Liver (tissue), 3 donors: Measurements from ENCODE around the gene FAAH.

Source experiments
- ATF3 ChIP-seq: IDR thresholded peaks from 2 replicates; pipeline ENCODE4 v1.6.1; 2016; ENCODE audit warnings: antibody characterized with exemption
- CTCF ChIP-seq: fragments of 150-350 bp; IDR thresholded peaks from 2 replicates; pipeline ENCODE4 v1.5.1; 2017; ENCODE audit warnings: improper control_type of control experiment, low read depth, low read length; ENCODE audit not compliant: missing input control
- EGR1 ChIP-seq, 2 donors: IDR thresholded peaks; 2 replicates each; pipeline ENCODE4 v1.6.1; 2016 to 2018; ENCODE audit warnings: antibody characterized with exemption in 2 of 2, low read depth in 2 of 2
- FOXA1 ChIP-seq: IDR thresholded peaks from 2 replicates; pipeline ENCODE4 v1.6.1; 2016; ENCODE audit warnings: antibody characterized with exemption
- GABPA ChIP-seq, 2 donors: IDR thresholded peaks in 1 of 2; conservative IDR thresholded peaks in 1 of 2; 2 replicates each; pipeline ENCODE4 v1.6.1; 2016; ENCODE audit warnings: antibody characterized with exemption in 2 of 2, mild to moderate bottlenecking in 1 of 2, moderate library complexity in 1 of 2
- JUND ChIP-seq, 2 donors: IDR thresholded peaks; 2 replicates each; pipeline ENCODE4 v1.6.1; 2016; ENCODE audit warnings: antibody characterized with exemption in 2 of 2
- MAX ChIP-seq: IDR thresholded peaks from 2 replicates; pipeline ENCODE4 v1.6.1; 2016; ENCODE audit warnings: antibody characterized with exemption
- REST ChIP-seq: IDR thresholded peaks from 2 replicates; pipeline ENCODE4 v1.6.1; 2016; ENCODE audit warnings: antibody characterized with exemption, mild to moderate bottlenecking
- RXRA ChIP-seq, 2 donors: IDR thresholded peaks; 2 replicates each; pipeline ENCODE4 v1.6.1; 2017 to 2018; ENCODE audit warnings: antibody characterized with exemption in 2 of 2, mild to moderate bottlenecking in 1 of 2
- SP1 ChIP-seq: IDR thresholded peaks from 2 replicates; pipeline ENCODE4 v1.6.1; 2018; ENCODE audit warnings: antibody characterized with exemption, mild to moderate bottlenecking
- TAF1 ChIP-seq: conservative IDR thresholded peaks from 2 replicates; pipeline ENCODE4 v1.6.1; 2016; ENCODE audit warnings: antibody characterized with exemption, mild to moderate bottlenecking
- YY1 ChIP-seq: IDR thresholded peaks from 2 replicates; pipeline ENCODE4 v1.6.1; 2016; ENCODE audit warnings: antibody characterized with exemption, mild to moderate bottlenecking
- ZBTB33 ChIP-seq: IDR thresholded peaks from 2 replicates; pipeline ENCODE4 v1.6.1; 2016; ENCODE audit warnings: antibody characterized with exemption
- donor health status: healthy.
- donor health status: healthy.

- no peak for TF ChIP-seq FOXA1
- TF ChIP-seq CTCF, result no peak
- TF ChIP-seq REST, result no peak
- TF ChIP-seq MAX, result no peak
- peak in 1 of 2 donors; percentile 38 for TF ChIP-seq GABPA (IDR thresholded peaks at IDR 0.05 in 1 of 2, conservative IDR thresholded peaks at IDR 0.05 in 1 of 2)
- TF ChIP-seq JUND (IDR thresholded peaks at IDR 0.05), result no peak
- no peak for TF ChIP-seq ZBTB33
- TF ChIP-seq EGR1 (IDR thresholded peaks at IDR 0.05; ENCODE audit: low read depth in 2 of 2), result no peak
- peak; percentile 64 to 74 for TF ChIP-seq RXRA (IDR thresholded peaks at IDR 0.05)
- peak; percentile 83 for TF ChIP-seq SP1
- no peak for TF ChIP-seq TAF1
- no peak for TF ChIP-seq ATF3
- TF ChIP-seq YY1, result peak; percentile 57
Observed at GRCh38 chr1:46394108-46394871, at the start of gene FAAH.
